ENCODE measurements around the gene BTD. TPM values are rescaled to one million over a fixed set of nuclear protein-coding genes. Genes with fewer than 3 reads are reported as not detected.
A peak's percentile ranks its signal among the peaks of the same experiment; 100 is the strongest.

Gene BTD
- total RNA-seq (2014; rRNA removed; shearing (Covaris generic); ENCODE audit: low replicate concordance), result 2.5 and 6.4 TPM in 2 replicates

GRCh38 chr3:15601399-15602145 lies at the start of gene BTD, which contains the start of gene HACL1:
Gene BTD, plus strand, starts transcription at chr3:15601745. Its CDS starts 33,695 bp downstream, at chr3:15635440.
Gene HACL1, minus strand, starts transcription at chr3:15601569. Its CDS starts 106 bp downstream, at chr3:15601463.
- in situ Hi-C loops (cut with HindIII; ENCODE audit: low pct_unique_long_range_greater_than_20kb, low sequenced_read_pairs), result no loop called here
- peak; percentile 99 for DNase-seq (ENCODE audit: low read depth)

GRCh38 chr3:15551902-15552301 lies 49.6 kb upstream of the BTD start:
- DNase-seq (ENCODE audit: low read depth), result no peak
- in situ Hi-C loops (cut with HindIII; ENCODE audit: low pct_unique_long_range_greater_than_20kb, low sequenced_read_pairs), result no loop called here

- in situ Hi-C loops (cut with HindIII; ENCODE audit: low pct_unique_long_range_greater_than_20kb, low sequenced_read_pairs), result no loop called here
- DNase-seq (ENCODE audit: low read depth), result no peak
Observed at GRCh38 chr3:15553749-15554148, 47.8 kb upstream of the BTD start.

- DNase-seq (ENCODE audit: low read depth), result no peak
- in situ Hi-C loops (cut with HindIII; ENCODE audit: low pct_unique_long_range_greater_than_20kb, low sequenced_read_pairs), result no loop called here
Observed at GRCh38 chr3:15556512-15556911, 45.0 kb upstream of the BTD start.

GRCh38 chr3:15557511-15557946 lies 44.0 kb upstream of the BTD start:
- in situ Hi-C loops (cut with HindIII; ENCODE audit: low pct_unique_long_range_greater_than_20kb, low sequenced_read_pairs), result no loop called here
- DNase-seq (ENCODE audit: low read depth), result peak; percentile 83

GRCh38 chr3:15558581-15558980 lies 43.0 kb upstream of the BTD start:
- DNase-seq (ENCODE audit: low read depth), result no peak
- in situ Hi-C loops (cut with HindIII; ENCODE audit: low pct_unique_long_range_greater_than_20kb, low sequenced_read_pairs), result no loop called here

- in situ Hi-C loops (cut with HindIII; ENCODE audit: low pct_unique_long_range_greater_than_20kb, low sequenced_read_pairs), result no loop called here
- DNase-seq (ENCODE audit: low read depth), result no peak
Observed at GRCh38 chr3:15562560-15562959, 39.0 kb upstream of the BTD start.

GRCh38 chr3:15563190-15563589 lies 38.4 kb upstream of the BTD start:
- in situ Hi-C loops (cut with HindIII; ENCODE audit: low pct_unique_long_range_greater_than_20kb, low sequenced_read_pairs), result no loop called here
- no peak for DNase-seq (ENCODE audit: low read depth)

- in situ Hi-C loops (cut with HindIII; ENCODE audit: low pct_unique_long_range_greater_than_20kb, low sequenced_read_pairs), result no loop called here
- no peak for DNase-seq (ENCODE audit: low read depth)
Observed at GRCh38 chr3:15572138-15572537, 29.4 kb upstream of the BTD start.

GRCh38 chr3:15575446-15575845 lies 26.1 kb upstream of the BTD start:
- DNase-seq (ENCODE audit: low read depth), result no peak
- in situ Hi-C loops (cut with HindIII; ENCODE audit: low pct_unique_long_range_greater_than_20kb, low sequenced_read_pairs), result no loop called here

- DNase-seq (ENCODE audit: low read depth), result no peak
- in situ Hi-C loops (cut with HindIII; ENCODE audit: low pct_unique_long_range_greater_than_20kb, low sequenced_read_pairs), result no loop called here
Observed at GRCh38 chr3:15576475-15576874, 25.1 kb upstream of the BTD start.

GRCh38 chr3:15578289-15578867 lies 23.2 kb upstream of the BTD start:
- DNase-seq (ENCODE audit: low read depth), result no peak
- in situ Hi-C loops (cut with HindIII; ENCODE audit: low pct_unique_long_range_greater_than_20kb, low sequenced_read_pairs), result no loop called here

GRCh38 chr3:15579051-15579450 lies 22.5 kb upstream of the BTD start:
- no peak for DNase-seq (ENCODE audit: low read depth)
- in situ Hi-C loops (cut with HindIII; ENCODE audit: low pct_unique_long_range_greater_than_20kb, low sequenced_read_pairs), result no loop called here

- no peak for DNase-seq (ENCODE audit: low read depth)
- in situ Hi-C loops (cut with HindIII; ENCODE audit: low pct_unique_long_range_greater_than_20kb, low sequenced_read_pairs), result no loop called here
Observed at GRCh38 chr3:15581471-15582394, 19.8 kb upstream of the BTD start.

GRCh38 chr3:15585111-15585845 lies 16.3 kb upstream of the BTD start:
- in situ Hi-C loops (cut with HindIII; ENCODE audit: low pct_unique_long_range_greater_than_20kb, low sequenced_read_pairs), result no loop called here
- no peak for DNase-seq (ENCODE audit: low read depth)

GRCh38 chr3:15591242-15591641 lies 10.3 kb upstream of the BTD start:
- DNase-seq (ENCODE audit: low read depth), result no peak
- in situ Hi-C loops (cut with HindIII; ENCODE audit: low pct_unique_long_range_greater_than_20kb, low sequenced_read_pairs), result no loop called here

- in situ Hi-C loops (cut with HindIII; ENCODE audit: low pct_unique_long_range_greater_than_20kb, low sequenced_read_pairs), result no loop called here
- DNase-seq (ENCODE audit: low read depth), result no peak
Observed at GRCh38 chr3:15591928-15592327, 9.6 kb upstream of the BTD start.

- in situ Hi-C loops (cut with HindIII; ENCODE audit: low pct_unique_long_range_greater_than_20kb, low sequenced_read_pairs), result no loop called here
Observed at GRCh38 chr3:15592968-15593367, 8.6 kb upstream of the BTD start.

More at GRCh38 chr3:15592968-15593367, 8.6 kb upstream of the BTD start:
- no peak for DNase-seq (ENCODE audit: low read depth)
